ENCODE data around the gene CASP9.
A peak's percentile ranks its signal among the peaks of the same experiment; 100 is the strongest.

The CASP9 gene

DNA sequence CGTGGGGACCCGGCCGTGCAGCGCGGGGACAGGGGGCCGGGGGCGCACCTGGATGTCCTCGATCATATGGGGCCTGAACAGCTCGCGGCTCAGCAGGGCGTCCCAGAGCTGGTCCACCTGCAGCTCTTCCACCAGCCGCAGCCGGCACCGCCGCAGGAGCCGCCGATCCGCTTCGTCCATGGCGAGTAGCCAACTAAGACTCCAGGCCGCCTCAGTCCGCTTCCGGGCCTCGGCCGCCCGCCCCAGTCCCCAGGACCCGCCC lies at the start of gene CASP9:
Gene CASP9, minus strand, starts transcription at position 195 of the 262 bp plus-strand sequence. Its CDS starts 15 bp downstream, at position 180.
- TF ChIP-seq CTCF (IDR thresholded peaks at IDR 0.05; ENCODE audit: low read depth, low read length) = no peak
- H3K4me3 ChIP-seq (ENCODE audit: low read depth, low read length) = peak within 1 kb of the TSS; percentile 89

DNA sequence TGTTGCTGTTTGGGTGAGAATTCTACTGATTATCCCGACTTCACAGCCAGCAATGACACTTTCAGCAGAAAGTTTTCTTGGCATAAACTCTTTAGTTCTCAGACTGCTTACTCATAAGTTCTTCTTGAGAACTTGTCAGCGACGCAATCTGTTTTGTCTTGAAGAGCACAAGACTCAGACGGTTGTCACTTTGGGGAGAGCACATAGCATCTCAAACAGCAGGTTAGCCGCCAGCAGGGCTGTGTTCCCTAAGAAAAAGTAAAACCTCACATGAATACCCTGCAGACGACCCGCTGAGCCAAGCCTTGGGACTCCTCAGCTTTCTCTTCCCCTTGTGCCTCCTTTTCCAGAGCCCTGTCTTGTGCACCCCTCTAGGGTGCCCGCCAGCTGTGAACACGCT lies 49.5 kb upstream of the CASP9 start:
- no peak for TF ChIP-seq CTCF (IDR thresholded peaks at IDR 0.05; ENCODE audit: low read depth, low read length)
- no peak overlapping the region for H3K4me3 ChIP-seq (ENCODE audit: low read depth, low read length)

- H3K4me3 ChIP-seq (ENCODE audit: low read depth, low read length) = no peak overlapping the region
- TF ChIP-seq CTCF (IDR thresholded peaks at IDR 0.05; ENCODE audit: low read depth, low read length) = no peak
Observed at GRCh38 chr1:15571266-15571665, 47.3 kb upstream of the CASP9 start.

DNA sequence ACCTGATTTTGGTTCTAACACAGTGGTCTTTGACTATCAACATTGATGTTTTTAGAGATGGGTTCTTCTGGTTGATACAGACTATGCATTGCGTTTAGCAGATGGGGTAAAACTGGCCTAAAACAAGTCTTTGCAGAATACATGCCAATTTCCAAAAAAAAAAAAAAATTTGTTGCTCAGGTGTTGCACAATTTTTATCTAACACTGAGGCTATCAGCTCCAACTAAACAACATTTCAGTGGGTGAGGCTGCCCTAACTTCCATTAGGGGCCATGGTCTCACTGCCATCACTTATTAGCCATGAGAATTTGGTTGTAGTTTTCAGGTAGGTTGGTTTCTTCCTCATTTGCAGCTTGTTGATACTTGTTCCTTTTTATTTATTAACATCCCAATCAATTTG lies 46.8 kb upstream of the CASP9 start:
- H3K4me3 ChIP-seq (ENCODE audit: low read depth, low read length) = no peak overlapping the region
- no peak for TF ChIP-seq CTCF (IDR thresholded peaks at IDR 0.05; ENCODE audit: low read depth, low read length)

DNA sequence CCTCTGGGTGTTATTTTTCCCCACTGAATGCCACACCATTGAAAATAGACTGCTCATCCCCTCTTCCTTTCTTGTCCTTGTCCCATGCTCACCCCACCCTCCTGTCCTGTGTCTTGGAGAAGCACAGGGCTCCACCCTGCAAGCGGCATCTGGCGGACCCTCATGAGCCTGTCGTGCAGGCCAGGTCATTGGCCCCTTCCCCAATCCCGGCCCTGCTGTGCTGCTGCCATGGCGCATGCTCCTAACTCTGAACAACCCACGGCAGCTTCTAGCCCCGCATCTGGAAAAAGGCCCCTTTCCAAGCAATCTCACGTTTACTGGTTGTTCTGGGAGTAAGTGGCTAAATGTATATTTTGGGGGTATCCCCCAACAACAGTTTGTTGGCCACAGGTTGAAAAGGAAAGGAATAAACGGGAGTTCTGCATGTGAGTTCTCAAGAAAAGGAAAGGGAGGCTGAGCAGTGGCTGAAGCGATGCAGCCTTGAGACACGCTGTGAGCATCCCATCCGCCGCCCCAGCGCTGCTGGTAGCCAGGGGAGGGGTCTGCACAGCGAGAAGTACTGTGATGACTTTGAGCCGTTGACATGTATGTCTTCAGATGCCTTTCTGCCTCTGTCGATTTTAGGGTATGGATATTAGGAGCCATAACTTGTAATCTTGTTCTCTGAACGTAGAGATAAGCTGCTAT lies 44.5 kb upstream of the CASP9 start:
- H3K4me3 ChIP-seq (ENCODE audit: low read depth, low read length) = no peak overlapping the region
- no peak for TF ChIP-seq CTCF (IDR thresholded peaks at IDR 0.05; ENCODE audit: low read depth, low read length)

DNA sequence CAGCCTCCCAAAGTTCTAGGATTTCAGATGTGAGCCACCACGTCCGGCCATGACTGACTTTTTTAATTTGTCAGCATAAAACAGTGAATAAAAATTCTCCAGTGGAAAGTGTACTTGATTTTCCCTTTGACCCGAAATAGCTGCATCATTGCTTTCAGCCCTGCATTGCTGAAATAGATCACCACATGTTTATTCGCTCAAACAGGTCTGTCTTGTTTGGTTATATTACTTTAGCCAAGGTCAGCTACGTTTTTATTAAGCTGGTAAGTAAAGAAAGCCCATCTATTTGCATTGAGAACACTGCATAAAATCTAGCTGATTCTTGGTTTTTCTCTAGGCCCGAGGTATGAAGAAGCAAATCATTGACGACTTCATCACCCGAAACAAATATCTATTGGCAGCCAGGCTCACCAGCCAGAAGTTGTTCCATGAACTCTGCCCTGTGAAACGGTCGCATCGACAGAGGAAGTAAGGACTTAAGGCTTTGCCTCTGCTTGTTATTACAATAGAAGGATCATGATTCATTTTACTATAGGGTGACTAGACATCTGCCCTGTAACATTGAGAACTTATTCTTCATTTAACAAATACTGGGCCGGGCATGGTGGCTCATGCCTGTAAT lies 35.3 kb upstream of the CASP9 start:
- no peak overlapping the region for H3K4me3 ChIP-seq (ENCODE audit: low read depth, low read length)
- TF ChIP-seq CTCF (IDR thresholded peaks at IDR 0.05; ENCODE audit: low read depth, low read length) = no peak

GRCh38 chr1:15558516-15558915 lies 34.5 kb upstream of the CASP9 start:
- H3K4me3 ChIP-seq (ENCODE audit: low read depth, low read length) = no peak overlapping the region
- TF ChIP-seq CTCF (IDR thresholded peaks at IDR 0.05; ENCODE audit: low read depth, low read length) = no peak

Measured in WI38 (cell line).